OCI-LY3 (cell line): ENCODE results near the gene TMEM74B.

Experiments used
- H2AFZ ChIP-seq: fragments of 200-600, 300-600 bp; shearing (Covaris generic); 2 replicates; pipeline ENCODE4 v1.6.0; 2014; ENCODE audit warnings: antibody characterized with exemption, low read depth, low read length
- H3K27ac ChIP-seq: fragments of 200-600, 300-600 bp; sonication (generic); 2 replicates; pipeline ENCODE4 v1.5.1; 2014; ENCODE audit warnings: mild to moderate bottlenecking, low read length, moderate library complexity, mixed read lengths
- H3K27me3 ChIP-seq: fragments of 200-600, 300-600 bp; sonication (generic); 2 replicates; pipeline ENCODE4 v1.6.1; 2014; ENCODE audit warnings: low read depth, low read length, mixed read lengths
- H3K36me3 ChIP-seq: fragments of 200-600, 300-600 bp; sonication (generic); replicated peaks from 2 replicates; pipeline ENCODE3; 2014; ENCODE audit warnings: low read depth, low read length, mixed read lengths
- H3K4me1 ChIP-seq: fragments of 300-600, 200-600 bp; sonication (generic); 2 replicates; pipeline ENCODE4 v1.6.1; 2014; ENCODE audit warnings: low read length, mixed read lengths
- H3K4me2 ChIP-seq: fragments of 200-600, 300-600 bp; sonication (generic); 2 replicates; pipeline ENCODE4 v1.6.1; 2014; ENCODE audit warnings: low read length, mixed read lengths
- H3K4me3 ChIP-seq: fragments of 300-600, 200-600 bp; sonication (generic); 2 replicates; pipeline ENCODE4 v1.5.1; 2014; ENCODE audit warnings: antibody characterized with exemption, mild to moderate bottlenecking, low read length, moderate library complexity
- H3K79me2 ChIP-seq: fragments of 300-600, 200-600 bp; shearing (Covaris generic); 2 replicates; pipeline ENCODE4 v1.6.1; 2014; ENCODE audit warnings: mild to moderate bottlenecking, low read length, mixed read lengths
- H3K9ac ChIP-seq: fragments of 300-600, 200-600 bp; shearing (Covaris generic); 2 replicates; pipeline ENCODE4 v1.6.0; 2014; ENCODE audit warnings: mild to moderate bottlenecking, low read length, moderate library complexity
- H3K9me3 ChIP-seq: fragments of 200-600, 300-600 bp; shearing (Covaris generic); 2 replicates; pipeline ENCODE4 v1.6.1; 2014; ENCODE audit warnings: low read length, mixed read lengths; ENCODE audit not compliant: insufficient read depth
- H4K20me1 ChIP-seq: fragments of 200-600, 300-600 bp; sonication (generic); 2 replicates; pipeline ENCODE4 v1.6.1; 2016; ENCODE audit warnings: low read length, mixed read lengths; ENCODE audit not compliant: insufficient read depth
- CTCF ChIP-seq: fragments of 200-600, 300-600 bp; sonication (generic); IDR thresholded peaks from 2 replicates; pipeline ENCODE4 v1.5.1; 2014; ENCODE audit warnings: antibody characterized with exemption, low read length, low read depth
- EZH2phosphoT487 ChIP-seq: fragments of 200-600 bp; shearing (Covaris generic); IDR thresholded peaks from 2 replicates; pipeline ENCODE4 v1.6.1; 2018; ENCODE audit warnings: antibody characterized with exemption, mixed run types, low read depth

The TMEM74B gene

DNA sequence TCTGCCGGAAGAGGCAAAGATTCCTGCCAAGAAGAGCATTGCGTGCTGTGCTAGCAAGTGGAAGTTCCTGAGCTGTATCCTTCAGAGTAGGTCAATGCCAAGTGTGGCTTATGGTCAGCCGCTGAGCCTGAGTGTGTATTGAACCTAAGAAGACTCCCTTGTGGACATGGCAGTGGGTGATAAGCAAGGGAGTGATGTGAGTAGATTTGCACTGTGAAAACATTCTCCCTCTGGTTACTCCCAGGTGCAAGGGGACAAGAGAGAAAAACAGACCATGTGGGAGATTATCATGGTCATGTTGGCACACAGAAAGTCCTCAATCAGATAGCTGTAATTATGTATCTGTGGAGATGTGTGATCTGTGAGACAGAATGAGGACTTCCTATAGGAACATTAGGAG, 6.1 kb upstream of the TMEM74B start:
- Histone ChIP-seq H4K20me1 (no peaks in the 10 kb centered on the region), H3K4me1 (no peaks in the 10 kb centered on the region), H3K27me3 (no peaks in the 10 kb centered on the region), H3K27ac (no peak overlapping the region), H2AFZ (no peak overlapping the region), H3K9ac (no peak overlapping the region), H3K4me2 (no peak overlapping the region), H3K9me3 (no peaks in the 10 kb centered on the region), H3K36me3 (no peaks in the 10 kb centered on the region), H3K79me2 (no peaks in the 10 kb centered on the region), H3K4me3 (no peak overlapping the region)
- no peak for TF ChIP-seq EZH2phosphoT487
- no peak for TF ChIP-seq CTCF

DNA sequence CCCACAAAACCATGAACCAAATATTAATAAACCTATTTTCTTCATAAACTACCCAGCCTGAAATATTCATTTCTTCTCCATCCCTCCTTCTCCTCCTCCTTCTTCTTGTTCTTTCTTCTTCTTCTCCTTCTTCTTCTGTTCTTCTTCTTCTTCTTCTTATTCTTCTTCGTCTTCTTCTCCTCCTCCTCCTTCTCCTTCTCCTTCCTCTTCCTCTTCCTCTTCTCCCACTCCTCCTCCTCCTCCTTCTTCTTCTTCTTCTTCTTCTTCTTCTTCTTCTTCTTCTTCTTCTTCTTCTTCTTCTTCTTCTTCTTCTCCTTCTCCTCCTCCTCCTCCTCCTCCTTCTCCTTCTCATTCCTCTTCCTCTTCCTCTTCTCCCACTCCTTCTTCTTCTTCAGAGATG, 5.0 kb upstream of the TMEM74B start:
- no peaks in the 10 kb centered on the region for H4K20me1 ChIP-seq
- no peak overlapping the region for H3K4me2 ChIP-seq
- H3K4me3 ChIP-seq = no peak overlapping the region
- no peak for TF ChIP-seq CTCF
- H3K9me3 ChIP-seq = no peaks in the 10 kb centered on the region
- no peaks in the 10 kb centered on the region for H3K27me3 ChIP-seq
- no peaks in the 10 kb centered on the region for H3K79me2 ChIP-seq
- no peak overlapping the region for H2AFZ ChIP-seq
- no peaks in the 10 kb centered on the region for H3K4me1 ChIP-seq
- no peak overlapping the region for H3K27ac ChIP-seq
- H3K9ac ChIP-seq = no peak overlapping the region
- no peaks in the 10 kb centered on the region for H3K36me3 ChIP-seq

- H3K27ac ChIP-seq = no peak overlapping the region
- no peak overlapping the region for H2AFZ ChIP-seq
- H3K9ac ChIP-seq = no peak overlapping the region
- H3K36me3 ChIP-seq = no peaks in the 10 kb centered on the region
- H3K27me3 ChIP-seq = no peaks in the 10 kb centered on the region
- H3K4me3 ChIP-seq = no peak overlapping the region
- no peaks in the 10 kb centered on the region for H3K79me2 ChIP-seq
- no peaks in the 10 kb centered on the region for H3K4me1 ChIP-seq
- TF ChIP-seq CTCF = no peak
- no peak for TF ChIP-seq EZH2phosphoT487
- no peaks in the 10 kb centered on the region for H3K9me3 ChIP-seq
- H3K4me2 ChIP-seq = no peak overlapping the region
- H4K20me1 ChIP-seq = no peaks in the 10 kb centered on the region
Measured at GRCh38 chr20:1188347-1188746, 3.6 kb upstream of the TMEM74B start.

DNA sequence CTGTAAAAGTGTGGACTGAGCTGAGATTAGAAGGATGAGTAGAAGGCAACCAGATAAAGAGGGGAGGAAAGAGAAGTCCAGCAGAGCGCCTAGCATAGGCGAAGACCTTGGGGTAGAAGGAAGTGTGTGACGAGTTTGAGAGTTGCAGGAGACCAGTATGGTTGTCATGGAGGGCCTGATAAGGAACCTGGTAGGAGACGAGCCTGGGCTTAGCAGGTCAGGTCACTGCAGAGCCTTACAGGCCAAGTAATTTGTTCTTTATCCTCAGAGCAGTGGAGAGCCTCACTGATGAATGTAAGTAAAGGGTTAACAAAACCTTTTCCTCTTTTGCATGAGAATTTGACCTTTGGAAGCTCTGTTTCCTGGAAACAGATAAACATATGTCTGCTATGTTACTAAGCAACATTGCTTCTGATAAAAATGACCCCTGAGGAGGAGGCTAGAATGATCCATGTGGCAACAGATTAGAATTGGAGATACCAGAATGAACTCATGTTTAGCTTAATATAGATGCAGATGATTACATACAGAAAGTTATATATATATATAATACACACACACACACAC, 2.9 kb upstream of the TMEM74B start:
- no peak overlapping the region for H3K27ac ChIP-seq
- H3K9me3 ChIP-seq = no peaks in the 10 kb centered on the region
- TF ChIP-seq CTCF (no peak), EZH2phosphoT487 (no peak)
- H4K20me1 ChIP-seq = no peaks in the 10 kb centered on the region
- H3K36me3 ChIP-seq = no peaks in the 10 kb centered on the region
- H3K9ac ChIP-seq = no peak overlapping the region
- no peaks in the 10 kb centered on the region for H3K27me3 ChIP-seq
- no peaks in the 10 kb centered on the region for H3K79me2 ChIP-seq
- H2AFZ ChIP-seq = no peak overlapping the region
- no peaks in the 10 kb centered on the region for H3K4me1 ChIP-seq
- no peak overlapping the region for H3K4me3 ChIP-seq
- H3K4me2 ChIP-seq = no peak overlapping the region
